HG02798 (cell line): ENCODE results near the gene BAG1.

ENCODE experiments used
- ATAC-seq: cut with Tn5 transposase; IDR thresholded peaks from one replicate; pipeline ENCODE4 v1.9.1; 2021; ENCODE audit warnings: mild to moderate bottlenecking; ENCODE audit not compliant: unreplicated experiment, poor library complexity

Gene BAG1

GRCh38 chr9:33220681-33221567, 43.6 kb downstream of the BAG1 start:
- no peak for ATAC-seq

- no peak for ATAC-seq
These were observed 52.7 kb downstream of the BAG1 start for GRCh38 chr9:33211695-33212393.

- no peak for ATAC-seq
These were observed 54.3 kb downstream of the BAG1 start for GRCh38 chr9:33210006-33210715.

- no peak for ATAC-seq
These were observed 55.1 kb downstream of the BAG1 start for GRCh38 chr9:33209394-33209793.

GRCh38 chr9:33202552-33203201, 61.8 kb downstream of the BAG1 start:
- ATAC-seq, result peak; percentile 99
